ENCODE data around the gene PHLDB3.
"Not testable (repeated sequence)": the region's sequence is repeated elsewhere in the genome, so short reads cannot be mapped to it uniquely, and the experiment has no call there.

The PHLDB3 gene

DNA sequence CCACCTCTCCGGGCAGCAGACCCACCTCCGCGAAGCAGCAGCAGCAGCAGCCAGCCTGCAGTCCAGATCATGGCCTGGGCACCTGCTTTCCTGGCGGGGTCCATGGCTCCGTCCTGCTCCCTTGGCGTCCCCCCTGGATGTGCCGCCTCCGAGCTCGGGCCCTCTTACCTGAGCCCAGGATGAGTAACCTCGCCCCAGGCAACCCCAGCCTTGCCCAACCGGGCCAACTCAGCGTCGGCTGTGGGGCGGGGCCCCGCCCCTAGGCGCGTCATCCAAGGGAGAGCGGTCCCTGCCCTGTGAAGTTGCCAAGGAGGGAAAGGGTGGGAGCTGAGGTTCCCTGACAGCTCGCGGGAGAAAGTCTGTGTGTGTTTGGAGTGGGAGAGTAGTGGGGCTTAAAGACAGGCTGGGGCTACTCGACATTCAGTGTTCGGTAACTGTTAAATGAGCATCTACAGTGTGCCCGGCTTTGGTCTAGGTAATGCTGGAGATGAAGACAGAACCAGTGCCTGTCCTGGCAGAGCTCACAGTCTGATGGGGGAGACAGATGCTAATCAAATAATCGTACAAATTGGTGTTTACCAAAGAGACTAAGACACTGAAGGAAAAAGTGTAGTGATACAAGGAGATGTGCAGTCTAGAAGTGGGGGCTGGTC, 39.0 kb downstream of the PHLDB3 start, which contains the start of gene LYPD3:
TSS of gene LYPD3 (minus strand) at position 141 of the 653 bp plus-strand sequence. CDS start at position 104, 37 bp downstream.
- FAIRE-seq = no peak

DNA sequence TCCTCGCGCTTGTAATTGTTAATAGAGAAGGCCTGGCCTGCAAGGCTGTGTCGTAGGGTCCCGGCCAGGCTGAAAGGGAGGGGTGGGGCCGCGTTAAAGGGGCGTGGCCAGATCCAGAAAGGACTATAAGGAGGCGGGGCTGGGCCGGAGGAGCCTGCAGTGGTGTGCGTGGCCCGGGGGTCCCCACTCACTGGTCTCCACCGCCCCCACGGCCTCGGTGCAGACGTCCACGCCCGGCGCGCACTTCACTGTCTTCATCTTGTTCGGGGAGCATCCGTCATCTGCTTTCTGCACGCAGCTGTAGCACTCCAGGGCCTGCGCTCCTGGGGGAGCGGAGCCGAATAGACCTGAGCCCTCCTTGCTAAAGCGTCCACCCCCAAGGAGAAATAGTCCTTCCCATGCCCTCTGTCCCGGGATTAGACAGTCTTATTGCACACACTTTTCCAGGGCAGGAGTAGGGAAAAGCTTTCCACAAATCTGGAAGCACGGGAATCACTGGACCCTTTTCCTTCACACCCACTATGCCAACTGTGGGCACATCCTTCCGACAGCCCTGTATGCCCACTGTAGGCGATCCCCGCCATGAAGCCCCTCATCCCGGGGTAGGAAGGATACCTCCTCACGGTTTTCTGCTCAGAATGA, 40.3 kb downstream of the PHLDB3 start:
- FAIRE-seq = no peak

DNA sequence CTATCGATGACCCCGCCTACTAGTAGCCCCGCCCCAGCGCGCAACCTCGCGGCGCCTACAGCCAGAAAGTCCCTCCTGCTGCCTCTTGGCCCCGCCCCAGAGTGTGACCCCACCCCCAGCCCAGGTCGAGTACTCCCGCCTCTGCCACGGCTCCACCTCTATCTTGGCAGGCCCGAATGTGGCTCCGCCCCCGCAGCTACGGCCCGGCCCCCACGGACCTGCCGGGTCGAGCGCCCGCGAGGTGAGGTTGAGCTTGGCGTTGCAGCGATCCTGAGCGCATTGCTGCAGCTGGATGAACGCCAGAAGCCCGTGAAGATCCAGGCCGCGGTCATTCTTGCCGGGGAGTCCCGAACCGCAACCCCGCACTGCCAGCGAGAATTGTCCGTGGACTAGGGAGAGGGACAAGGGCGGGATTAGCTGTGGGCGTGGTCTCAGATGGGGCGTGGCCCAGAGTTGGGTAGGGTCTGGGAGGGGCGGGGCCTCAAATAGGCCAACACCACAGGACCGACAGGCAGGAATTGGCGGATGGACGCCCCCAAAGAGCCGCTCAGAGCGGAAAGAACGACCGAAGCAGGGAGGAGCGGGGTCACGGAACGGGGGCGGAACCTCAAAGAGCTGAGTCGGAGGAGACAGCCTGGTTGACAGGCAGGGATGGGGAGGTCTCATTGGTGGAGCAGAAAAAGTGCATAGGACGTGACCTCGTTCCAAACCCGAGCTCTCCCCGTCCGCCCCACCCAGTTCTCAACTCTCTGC, 41.0 kb downstream of the PHLDB3 start:
- no peak for FAIRE-seq

DNA sequence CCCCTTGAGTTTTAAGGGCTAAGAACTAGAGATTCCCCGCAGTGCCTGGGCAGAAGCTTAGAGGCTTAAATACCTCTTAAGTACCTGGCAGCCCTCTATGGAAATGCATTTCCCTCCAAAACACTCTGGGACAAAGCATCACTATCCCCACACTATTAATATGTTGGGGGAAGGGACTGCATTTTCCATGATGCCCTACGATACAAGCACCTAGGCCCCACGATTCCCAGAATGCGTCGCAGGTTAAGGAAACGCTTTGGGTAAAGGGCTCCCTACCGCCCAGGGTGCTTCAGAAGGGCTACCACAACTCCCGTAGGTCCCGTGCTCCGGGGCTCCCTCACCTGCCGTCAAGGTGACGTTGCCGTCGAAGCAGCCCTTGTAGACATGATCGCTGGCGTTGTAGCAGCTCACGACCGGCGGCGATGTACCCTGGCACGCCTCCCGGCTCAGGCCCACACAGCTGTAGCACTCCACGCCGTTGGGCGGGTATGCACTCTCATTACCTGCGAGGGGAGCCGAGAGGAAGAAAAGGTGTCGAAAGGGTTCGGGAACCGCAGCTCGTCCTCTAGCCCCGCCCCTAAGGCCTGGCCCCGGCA, 41.7 kb downstream of the PHLDB3 start:
- no peak for FAIRE-seq

DNA sequence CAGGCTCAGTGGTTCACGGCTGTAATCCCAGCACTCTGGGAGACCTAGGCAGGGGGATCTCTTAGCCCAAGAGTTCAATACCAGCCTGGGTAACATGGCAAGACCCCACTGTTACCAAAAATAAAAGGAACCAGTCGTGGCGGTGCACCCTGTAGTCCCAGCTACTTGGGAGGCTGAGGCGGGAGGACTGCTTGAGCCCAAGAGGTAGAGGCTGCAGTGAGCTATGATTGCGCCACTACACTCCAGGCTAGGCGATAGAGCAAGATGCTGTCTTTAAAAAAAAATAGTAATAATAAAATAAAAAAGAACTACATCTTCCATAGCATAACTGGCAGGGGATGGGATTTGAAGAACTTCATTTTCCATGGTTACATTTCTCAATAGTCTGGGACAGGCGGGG, 42.2 kb downstream of the PHLDB3 start:
- no peak for FAIRE-seq

DNA sequence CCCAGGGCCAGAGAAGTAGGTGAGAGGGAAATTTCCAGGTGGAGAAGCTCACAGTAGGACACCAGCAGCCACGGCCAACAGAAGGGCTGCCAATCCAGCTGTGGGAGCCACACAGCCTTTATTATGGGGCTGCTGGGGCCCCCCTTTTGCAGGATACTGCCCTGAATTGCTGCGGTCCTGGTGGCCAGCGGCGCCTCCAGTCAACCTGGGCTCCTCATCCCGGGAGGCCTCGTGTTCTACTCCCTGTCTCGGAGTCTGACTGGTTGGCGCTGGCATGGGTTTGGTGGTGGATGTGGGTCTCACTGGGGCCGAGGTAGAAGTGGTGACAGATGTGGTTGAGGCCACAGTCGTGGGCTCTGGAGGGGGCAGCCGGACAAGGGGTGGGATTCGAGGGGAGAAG, 43.2 kb downstream of the PHLDB3 start:
- FAIRE-seq = no peak

DNA sequence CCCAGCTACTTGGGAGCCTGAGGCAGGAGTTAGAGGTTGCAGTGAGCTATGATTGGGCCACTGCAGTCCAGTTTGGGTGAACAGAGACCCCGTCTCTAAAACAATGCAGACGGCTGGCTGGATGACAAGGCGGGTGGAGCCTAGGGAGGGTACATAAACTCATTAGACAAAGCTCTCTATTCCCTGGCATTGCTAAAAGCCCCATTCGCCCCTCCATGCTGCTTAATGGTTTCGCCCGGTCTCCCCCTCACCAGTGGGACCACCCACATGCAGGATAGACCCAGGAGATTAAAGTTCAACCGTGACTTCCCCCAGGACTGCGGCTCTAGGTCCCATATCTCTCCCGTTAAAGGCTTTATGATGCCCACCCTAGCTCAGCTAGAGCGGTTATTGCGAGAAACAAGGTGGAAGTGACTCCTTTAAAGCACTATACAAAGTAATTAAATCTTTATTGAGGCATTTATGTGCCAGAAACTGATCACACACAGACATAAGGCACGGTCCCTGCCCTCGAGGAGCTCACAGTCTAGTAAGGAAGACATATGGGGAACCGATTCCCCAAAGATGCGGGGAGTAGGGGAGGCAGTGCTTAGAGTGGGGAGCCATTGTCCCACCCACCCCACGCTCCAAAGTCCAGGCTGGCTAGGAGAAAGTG, 44.1 kb downstream of the PHLDB3 start:
- no peak for FAIRE-seq

DNA sequence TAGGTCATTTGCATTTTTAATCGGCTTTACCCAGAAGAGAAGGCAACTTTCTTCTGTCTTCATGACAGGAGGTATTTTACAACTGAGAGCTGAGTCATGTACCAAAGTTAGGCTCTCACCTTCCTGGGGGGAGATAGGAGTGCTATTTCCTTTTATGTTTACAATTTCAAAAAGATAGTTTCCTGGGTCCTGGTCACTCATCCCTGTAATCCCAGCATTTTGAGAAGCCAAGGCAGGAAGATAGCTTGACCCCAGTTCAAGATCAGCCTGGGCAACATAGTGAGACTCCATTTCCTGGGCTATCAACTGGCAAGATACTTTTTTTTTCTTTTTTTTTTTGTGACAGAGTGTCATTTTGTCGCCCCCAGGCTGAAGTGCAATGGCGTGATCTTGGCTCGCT, 46.7 kb downstream of the PHLDB3 start:
- no peak for FAIRE-seq

DNA sequence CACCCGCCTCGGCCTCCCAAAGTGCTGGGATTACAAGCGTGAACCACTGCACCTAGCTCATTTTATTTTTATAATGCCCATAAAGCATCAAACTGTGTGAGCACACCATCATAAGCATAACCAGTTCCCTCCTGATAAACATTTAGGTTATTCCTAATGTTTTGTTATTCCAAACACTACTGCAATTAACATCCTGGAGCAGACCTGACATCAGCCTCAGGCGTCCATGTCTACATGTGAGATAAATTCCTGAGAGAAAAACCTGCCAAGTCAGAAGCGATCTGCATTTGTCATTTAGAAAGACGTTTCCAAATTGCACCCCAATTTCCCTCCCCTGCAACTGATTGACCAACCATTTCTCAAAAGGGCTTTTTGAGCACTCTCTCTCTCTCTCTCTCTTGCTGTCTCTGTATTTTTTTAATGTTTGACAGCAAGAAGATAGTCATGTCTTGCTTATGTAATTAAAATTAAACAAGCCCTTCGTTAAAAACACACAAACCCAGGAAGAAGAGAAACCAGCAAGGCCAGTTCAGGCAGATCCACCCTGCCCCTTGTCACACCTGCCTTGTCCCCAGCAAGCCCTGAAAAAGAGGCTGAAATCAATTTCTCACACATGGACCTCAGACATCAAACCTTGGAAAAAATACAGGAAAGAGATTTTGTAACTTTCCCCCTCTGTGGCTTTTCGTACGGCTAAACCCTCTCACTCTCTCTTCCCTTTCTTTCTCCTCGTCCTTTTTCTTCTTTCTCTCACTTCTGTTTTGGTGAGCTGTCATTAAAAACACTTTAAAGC, 49.0 kb downstream of the PHLDB3 start:
- no peak for FAIRE-seq

DNA sequence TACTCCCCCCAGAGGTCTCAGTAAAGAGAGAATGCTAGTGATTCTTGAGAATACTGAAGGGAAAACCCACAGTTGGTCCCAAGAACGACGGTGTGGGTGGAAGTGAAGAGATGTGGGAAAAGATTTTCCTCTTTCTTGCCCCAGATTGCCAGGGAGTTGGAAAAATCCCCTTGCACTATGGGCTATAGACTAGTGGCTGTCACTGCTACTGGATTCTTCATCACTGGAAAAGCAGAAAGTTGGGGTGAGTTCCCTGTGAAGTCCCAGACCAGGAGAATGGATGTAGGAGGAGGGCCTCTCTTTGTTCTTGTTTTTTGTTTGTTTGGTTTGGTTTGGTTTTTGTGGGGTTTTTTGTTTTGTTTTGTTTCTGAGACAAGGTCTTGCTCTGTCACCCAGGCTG, 50.5 kb downstream of the PHLDB3 start:
- no peak for FAIRE-seq

DNA sequence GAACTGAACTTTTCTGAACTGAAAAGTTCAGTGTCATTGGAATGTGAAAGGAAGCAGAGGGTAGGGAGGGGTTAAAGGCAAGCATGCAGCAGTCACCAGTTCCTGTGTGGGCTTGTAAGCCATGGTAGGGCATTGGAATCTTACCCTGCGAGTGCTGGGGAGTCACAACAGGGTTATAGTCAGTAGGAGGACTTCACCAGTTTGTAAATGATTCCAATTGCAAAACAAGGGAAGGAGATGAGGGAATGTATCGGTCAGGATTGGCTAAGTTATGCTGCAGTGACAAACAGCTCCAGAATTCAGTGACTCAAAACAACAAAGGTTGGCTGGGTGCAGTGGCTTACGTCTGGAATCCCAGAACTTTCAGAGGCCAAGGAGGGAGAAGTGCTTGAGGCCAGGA, 52.0 kb downstream of the PHLDB3 start:
- FAIRE-seq = no peak

DNA sequence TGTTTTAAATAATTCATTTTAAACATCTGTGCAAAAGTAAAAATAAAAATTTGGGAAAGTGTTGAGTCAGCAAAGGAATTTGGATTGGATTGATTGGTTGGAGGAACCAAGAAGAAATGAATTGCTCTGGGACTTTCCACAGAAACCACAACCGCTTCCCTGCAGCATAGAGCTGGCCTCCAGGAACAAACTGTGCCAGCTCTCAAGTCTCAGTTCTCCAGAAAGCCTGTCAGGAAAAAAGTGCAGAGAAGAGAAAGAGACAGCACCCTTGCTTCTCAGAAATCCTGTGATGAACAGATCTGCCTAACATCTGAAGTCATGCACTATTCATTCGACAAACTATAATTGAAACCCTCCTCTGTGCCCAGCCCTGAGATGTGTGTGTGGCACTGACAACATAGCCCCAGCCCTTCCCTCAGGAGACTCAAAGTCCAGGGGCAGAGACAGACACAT, 54.0 kb downstream of the PHLDB3 start:
- FAIRE-seq = no peak

DNA sequence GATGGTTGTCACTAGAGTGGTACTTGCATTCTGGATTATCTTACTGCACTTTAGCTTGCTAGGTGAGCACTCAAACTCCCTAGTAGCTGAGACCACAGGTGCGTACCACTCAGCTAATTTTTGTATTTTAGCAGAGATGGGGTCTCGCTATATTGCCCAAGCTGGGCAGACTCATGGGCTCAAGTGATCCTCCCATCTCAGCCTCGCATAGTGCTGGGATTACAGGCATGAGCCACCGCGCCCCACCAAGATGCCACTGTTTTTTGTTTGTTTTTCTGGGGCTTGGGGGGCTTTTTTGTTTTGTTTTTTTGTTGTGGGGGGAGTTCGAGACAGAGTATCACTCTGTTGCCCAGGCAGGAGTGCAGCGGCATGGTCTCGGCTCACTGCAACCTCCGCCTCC, 56.9 kb downstream of the PHLDB3 start:
- FAIRE-seq = no peak

DNA sequence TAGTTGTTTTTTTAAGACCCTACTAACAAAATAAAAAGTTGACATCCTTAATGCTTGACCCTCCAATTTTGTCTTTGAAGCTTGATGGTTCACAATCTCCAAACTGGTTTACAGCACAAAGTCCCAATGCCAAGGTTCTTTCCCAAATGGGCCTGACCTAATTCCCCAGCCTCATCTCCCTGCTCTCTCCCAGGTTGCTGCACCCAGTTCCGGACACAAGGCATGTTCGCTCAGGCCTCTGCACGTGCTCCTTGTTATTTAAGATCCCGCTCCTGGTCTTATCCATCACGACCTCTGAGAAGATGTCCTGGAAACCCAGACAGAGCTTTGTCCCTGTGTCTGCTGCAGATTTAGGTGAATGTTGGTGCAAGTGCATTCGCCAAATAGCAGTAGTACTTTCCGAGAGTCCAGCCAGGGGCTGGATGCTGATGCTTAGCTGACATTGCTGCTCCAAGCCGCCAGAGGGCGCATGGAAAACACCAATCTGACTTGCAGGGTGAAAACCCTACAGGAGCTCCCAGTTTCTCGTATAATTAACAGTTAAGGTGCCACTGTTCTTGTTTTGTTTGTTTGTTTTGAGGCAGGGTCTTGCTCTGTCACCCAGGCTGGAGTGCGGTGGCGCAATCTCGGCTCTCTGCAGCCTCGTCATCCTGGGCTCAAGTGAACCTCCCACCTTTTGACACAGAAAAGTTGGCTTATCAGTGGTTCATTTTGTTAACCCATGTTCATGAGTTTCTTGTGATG, 57.6 kb downstream of the PHLDB3 start:
- FAIRE-seq = no peak

DNA sequence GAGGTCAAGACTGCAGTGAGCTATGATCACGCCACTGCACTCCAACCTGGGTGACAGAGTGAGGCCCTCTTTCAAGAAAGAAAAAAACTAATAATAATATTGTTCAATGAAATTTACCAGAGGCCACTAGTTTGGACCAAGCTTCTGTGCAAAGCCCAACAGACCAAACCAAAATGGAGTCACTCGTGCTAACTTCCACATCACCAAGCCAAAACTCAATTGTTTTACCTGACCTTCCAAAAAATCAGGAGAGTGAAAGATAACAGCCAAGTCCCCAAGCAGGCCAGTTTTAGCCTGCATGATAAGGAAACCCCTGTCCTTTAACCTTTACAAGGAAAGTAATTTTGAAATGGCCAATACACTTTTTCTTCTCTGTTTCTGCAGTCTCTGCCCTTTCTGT, 59.1 kb downstream of the PHLDB3 start:
- no peak for FAIRE-seq

DNA sequence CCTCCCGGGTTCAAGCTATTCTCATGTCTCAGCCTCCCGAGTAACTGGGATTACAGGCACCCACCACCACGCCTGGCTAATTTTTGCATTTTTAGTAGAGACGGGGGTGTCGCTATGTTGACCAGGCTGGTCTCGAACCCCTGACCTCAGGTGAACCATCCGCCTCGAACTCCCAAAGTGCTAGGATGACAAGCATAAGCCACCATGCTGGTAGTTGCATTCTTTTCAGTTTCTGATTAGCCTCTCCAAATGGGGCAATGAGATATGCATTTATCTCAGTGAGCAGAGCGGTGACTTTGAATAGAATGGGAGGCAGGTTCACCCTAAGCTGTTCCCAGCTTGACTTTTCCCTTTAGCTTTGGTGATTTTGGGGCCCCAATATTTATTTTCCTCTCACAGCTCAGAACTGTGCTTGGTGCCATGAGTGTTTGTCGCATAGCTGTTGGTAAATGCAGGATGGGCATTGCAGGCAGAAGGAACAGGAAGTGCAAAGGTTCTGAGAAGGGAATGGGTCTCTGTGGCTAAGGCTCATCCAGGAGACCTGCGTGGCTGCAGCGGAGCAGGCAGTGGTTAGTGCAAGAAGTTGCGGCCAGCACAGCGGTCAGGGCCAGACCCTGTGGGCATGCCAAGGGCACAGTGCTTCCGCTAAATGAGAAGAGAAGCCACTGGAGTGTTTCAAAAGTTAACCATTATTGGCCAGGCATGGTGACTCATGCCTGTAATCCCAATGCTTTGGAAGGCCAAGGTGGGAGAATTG, 59.8 kb downstream of the PHLDB3 start:
- no peak for FAIRE-seq

DNA sequence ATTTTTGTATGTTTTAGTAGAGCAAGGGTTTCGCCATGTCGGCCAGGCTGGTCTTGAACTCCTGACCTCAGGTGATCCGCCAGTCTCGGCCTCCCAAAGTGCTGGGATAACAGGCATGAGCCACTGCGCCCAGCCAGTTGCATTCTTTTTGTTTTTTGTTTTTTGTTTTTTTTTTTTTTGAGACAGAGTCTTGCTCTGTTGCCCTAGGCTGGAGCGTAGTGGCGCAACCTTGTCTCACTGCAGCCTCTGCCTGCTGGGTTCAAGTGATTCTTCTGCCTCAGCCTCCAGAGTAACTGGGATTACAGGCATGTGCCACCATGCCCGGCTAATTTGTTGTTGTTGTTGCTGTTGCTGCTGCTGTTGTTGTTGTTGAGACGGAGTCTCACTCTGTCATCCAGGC, 60.5 kb downstream of the PHLDB3 start:
- not testable (repeated sequence) for FAIRE-seq

DNA sequence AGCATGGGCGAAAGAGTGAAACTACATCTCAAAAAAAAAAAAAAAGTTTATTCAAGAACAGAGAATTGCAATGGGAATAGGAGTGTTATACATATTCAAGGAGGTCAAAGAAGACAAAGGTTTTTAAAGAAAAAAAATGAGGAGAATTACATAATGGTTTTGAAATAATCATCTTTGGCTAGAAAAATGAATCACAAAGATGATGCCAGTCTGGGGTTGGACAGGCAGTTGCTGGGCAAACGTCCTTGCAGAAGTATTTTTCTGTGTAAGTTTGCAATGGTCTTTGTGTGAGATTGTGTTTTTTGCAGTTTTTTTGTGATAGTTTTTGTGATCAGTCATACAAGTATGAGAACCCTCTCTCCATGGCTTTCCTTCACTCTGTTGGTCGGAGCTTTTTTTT, 62.8 kb downstream of the PHLDB3 start:
- FAIRE-seq = no peak

DNA sequence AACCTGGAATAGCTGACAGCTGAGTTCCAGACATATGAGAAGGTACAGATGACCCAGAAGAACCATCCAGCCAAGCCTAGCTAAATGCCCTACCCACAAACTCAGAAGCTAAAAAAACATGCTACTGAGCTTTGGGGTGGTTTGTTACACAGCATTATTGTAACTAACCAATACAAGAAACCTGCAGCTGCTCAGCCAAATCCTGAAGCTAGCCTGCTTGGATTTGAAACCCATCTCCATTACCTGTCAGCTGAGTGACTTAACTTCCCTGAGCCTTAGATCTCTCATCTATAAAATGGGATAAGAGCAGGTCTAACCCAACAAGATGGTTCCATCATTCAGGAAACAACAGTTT, 64.9 kb downstream of the PHLDB3 start:
- FAIRE-seq = no peak

DNA sequence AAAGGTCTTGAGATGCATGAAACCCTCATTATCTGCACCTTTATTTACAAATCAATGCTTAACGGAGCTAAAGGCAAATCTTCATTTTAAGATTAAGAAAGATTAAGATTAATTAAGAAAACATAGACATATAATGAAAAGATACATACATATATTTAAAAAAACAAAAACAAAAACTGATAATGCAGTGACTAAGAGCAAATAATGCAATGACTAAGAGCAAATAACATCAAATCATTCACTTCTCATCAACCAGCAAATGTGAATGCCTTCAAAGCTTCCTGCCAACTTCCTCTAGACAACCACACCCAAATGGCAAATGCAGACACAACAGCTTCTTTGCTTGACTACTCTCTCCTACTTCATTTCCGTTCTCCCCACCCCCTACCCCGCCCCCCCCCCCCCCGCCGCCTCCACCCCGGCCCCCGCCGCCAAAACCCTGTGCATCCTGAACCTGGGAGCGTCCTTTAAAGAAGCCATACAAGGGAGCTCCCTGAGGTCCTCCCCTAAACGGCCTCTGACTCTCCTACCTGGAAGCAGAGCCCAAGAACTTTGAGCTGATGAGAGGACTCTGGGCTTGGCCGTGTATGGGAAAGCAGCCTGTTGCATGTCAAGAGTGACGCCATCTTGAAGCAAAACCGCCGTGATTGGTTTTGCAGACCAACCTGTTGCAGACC, 65.4 kb downstream of the PHLDB3 start:
- FAIRE-seq = no peak

Data from TTC549 (cell line).